Vagina (tissue), 2 donors: ENCODE measurements around the gene CMIP.

Experiments used
- POLR2A ChIP-seq, 2 donors: fragments of 450-650 bp; IDR thresholded peaks; one replicate each; pipeline ENCODE4 v1.6.1; 2017; ENCODE audit warnings: antibody characterized with exemption in 2 of 2, mild to moderate bottlenecking in 2 of 2, moderate library complexity in 2 of 2
- POLR2AphosphoS5 ChIP-seq, 2 donors: sonication (generic); formaldehyde crosslinking; IDR thresholded peaks; one replicate each; pipeline ENCODE4 v1.9.0; 2017; ENCODE audit warnings: antibody characterized with exemption in 2 of 2, mild to moderate bottlenecking in 2 of 2, low read depth in 1 of 2; ENCODE audit not compliant: insufficient read depth in 1 of 2
- TF ChIP-seq, protein P1 (sequence below), 3 experiments: fragments of 450-650 bp in 2 of 3; fragments of 200-600 bp in 1 of 3; sonication (generic) in 1 of 3; IDR thresholded peaks; one replicate each; pipeline ENCODE4 v1.5.1; 2017 to 2019; ENCODE audit warnings: antibody characterized with exemption in 3 of 3, mild to moderate bottlenecking in 2 of 3, moderate library complexity in 2 of 3

DNA sequence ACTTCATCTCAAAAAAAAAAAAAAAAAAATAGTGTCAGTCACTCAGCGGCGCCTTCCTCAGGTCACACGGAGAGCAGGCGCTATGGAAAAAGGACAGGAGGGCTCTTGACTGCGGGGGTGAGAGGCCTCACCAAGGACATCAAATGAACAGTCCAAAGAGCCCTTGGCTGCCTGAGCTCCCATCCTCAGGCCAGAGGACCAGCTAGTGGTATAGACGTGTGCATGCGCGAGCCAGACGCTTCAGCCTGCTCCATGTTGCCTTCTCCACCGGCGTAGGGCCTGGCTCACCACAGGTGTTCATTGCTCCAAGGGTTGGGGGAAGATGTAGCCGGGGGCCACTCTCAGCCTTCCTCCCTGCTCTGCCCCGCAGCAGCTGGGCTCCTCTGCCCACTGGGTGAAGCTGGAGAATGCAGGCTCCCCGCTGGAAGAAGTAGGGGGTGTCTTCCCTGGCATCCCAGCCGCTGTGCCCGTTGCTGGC is 268.7 kb downstream of the CMIP start:
- TF ChIP-seq, protein P1, sequence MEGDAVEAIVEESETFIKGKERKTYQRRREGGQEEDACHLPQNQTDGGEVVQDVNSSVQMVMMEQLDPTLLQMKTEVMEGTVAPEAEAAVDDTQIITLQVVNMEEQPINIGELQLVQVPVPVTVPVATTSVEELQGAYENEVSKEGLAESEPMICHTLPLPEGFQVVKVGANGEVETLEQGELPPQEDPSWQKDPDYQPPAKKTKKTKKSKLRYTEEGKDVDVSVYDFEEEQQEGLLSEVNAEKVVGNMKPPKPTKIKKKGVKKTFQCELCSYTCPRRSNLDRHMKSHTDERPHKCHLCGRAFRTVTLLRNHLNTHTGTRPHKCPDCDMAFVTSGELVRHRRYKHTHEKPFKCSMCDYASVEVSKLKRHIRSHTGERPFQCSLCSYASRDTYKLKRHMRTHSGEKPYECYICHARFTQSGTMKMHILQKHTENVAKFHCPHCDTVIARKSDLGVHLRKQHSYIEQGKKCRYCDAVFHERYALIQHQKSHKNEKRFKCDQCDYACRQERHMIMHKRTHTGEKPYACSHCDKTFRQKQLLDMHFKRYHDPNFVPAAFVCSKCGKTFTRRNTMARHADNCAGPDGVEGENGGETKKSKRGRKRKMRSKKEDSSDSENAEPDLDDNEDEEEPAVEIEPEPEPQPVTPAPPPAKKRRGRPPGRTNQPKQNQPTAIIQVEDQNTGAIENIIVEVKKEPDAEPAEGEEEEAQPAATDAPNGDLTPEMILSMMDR (IDR thresholded peaks at IDR 0.05) = no peak
- TF ChIP-seq POLR2A (IDR thresholded peaks at IDR 0.05) (no peak), POLR2AphosphoS5 (IDR thresholded peaks at IDR 0.05; ENCODE audit: insufficient read depth in 1 of 2, low read depth in 1 of 2) (no peak)
